GM19099 (cell line): ENCODE data around the gene C2orf68.

Source experiments
- POLR2A ChIP-seq: IDR thresholded peaks from 3 replicates; pipeline ENCODE4 v1.6.1; 2011; ENCODE audit warnings: low read depth; ENCODE audit not compliant: insufficient read length; ENCODE audit errors: extremely low read depth

C2orf68 gene

DNA sequence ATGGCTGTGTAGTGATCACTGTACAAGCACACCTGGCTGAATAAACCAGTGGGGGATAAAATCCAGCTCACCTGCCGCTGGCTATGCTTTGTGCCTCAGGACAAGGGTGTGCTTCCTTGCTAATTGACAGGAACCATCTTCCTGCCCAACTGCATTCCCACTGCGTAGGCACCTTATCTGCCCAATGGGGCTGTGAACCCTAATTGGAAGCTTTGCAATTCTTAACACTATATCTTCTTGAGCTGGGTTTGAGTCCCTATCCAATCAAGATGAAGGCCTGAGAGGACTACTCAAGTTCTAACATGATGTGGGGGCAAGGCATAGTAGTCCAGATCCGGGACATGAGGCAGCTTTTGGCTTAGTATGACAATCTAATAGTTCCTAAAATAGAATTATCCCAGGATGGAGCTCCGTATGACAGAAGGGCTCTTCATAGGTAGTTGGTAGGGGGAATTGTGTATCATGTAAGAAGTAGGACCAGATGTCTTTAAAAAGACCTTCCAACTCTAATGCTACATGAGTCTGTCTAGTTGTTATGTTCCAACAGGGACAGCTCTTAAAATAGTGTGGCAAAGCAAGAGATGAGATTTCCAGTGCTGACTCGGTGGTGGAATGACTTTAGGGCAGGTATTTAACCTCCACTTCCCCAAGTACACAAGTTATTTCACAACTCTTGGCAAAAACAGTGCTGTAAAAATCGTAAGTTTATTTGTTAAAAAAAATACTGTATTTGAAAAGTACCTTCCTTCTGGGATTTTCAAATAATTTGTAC, 7.1 kb downstream of the C2orf68 start:
- no peak for TF ChIP-seq POLR2A

DNA sequence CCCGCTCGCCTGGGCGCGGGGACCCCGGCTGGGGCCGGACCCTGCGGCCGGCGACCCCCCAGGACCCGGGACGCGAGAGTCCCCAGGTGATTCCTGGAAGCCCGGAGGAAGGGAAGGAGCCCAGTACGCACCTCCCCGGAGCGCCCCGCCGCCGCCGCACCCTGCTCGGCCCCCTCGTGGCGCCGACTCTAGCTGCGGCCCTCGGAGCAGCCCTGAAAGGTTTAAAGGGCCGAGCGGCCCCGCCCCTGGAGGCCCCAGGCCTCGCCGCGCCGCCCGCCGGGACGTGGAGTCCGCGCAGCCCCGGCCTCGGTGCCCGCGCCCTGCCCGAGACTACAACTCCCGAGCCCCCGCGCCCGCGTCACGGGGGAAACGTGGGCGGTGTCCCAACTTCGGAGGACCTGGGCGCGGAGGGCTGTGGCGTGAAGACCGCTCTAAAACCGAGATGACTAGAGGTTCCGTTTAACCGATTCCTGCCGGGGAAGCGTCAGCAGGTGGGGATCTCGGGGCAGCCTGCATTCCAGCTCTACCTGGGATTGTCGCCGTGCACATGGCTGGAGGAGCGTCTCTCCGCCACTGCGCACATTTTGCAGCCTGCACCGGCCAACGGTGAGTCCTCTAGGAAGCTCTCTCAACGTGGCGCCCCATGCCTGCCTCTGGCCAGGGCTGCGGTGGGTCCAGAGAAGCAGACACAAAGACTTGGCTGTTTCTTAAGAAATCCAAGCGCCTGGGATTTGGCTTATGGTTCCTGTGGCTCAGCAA, 9.2 kb downstream of the C2orf68 start, which contains the start of gene TMEM150A:
TSS of gene TMEM150A (minus strand) at position 223 of the 759 bp plus-strand sequence. CDS start 750 bp downstream, outside the sequence.
- TF ChIP-seq POLR2A: peak; percentile 64

DNA sequence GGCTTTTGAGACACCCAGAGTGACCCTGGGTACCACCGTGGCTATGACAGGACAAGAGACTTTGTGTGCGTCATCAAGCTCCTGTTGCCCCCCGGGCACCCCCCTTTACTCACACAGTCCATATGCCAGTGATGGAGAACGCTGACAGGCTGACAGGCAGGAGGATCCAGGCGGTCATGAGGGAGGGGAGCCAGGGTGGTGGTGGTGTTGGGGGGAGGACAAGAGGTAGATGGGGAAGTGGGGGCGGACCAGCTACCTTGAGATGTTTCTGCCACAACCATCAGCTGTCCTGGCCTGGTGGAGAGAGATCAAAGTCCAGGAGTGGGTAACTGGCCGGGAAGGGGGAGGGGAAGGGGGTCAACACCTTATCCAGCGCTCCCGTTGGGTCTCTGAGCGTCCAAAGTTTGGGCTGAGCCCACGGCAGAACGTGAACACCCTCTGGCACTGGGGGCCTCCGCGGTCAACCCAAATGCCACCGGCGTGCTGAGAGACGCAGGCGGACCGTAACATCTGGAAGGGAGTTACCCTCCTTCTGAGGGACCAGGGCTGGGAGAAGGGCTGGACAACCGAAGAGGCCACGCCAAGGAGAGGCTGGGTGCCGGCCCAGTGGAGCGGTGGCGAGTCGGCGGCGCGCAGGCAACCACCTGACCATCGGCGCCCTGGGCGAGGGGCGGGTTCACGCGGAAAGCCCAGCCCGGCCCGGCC, 9.9 kb downstream of the C2orf68 start:
- no peak for TF ChIP-seq POLR2A

DNA sequence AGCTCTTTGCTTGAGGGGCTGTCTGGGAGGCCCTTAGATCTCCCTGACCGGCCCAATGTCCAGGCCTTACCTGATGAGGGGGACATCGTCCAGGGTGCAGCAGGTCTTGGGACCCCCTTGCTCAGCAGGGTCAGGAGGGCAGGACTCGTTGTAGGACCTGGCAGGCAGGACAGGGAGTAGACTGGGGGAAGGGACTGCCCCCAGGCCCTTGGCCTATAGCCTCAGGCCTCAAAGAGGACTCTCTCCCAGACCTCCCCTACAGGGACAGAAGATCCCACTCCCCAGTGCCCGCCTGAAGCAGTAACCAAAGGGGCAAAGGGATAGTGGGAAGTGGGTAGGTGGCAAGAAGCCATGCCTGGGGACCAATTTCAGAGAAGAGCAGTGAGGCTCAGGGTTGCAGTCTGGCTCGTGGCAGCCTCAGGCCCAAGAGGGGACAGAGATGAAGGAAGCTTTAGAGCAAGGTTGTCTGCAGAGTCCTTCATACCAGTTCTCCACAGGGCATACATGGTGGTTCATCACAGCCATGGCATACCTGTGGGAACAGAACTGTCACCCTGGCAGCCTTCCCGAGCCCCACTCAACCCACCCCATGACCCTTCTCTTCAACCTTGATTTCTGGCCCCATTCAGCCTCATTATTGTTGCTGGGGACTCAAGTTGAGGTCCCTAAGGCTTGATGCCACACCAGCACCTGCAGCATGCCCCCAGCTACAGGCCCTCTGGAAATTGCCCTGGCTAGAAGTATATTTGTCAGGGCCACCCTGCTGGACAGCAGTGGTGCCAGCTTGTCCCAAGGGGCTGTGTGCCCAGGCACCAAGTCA, 10.7 kb downstream of the C2orf68 start:
- no peak for TF ChIP-seq POLR2A

DNA sequence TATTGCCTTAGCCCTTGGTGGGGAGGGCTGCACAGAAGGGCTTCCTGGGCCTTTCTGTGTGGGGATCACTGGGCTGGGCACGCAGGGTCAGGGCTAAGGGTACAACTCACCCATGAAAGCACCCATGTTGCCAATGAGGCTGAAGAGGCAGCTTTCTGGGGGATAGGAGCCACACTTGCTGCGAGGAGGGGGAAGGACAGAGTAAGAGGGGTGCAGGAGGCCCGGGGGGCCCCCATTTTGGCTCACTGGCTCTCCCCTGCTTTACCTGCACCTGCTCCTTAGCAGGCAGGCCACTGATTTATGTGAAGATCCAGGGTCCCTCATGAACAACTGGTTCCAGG, 11.7 kb downstream of the C2orf68 start:
- no peak for TF ChIP-seq POLR2A

DNA sequence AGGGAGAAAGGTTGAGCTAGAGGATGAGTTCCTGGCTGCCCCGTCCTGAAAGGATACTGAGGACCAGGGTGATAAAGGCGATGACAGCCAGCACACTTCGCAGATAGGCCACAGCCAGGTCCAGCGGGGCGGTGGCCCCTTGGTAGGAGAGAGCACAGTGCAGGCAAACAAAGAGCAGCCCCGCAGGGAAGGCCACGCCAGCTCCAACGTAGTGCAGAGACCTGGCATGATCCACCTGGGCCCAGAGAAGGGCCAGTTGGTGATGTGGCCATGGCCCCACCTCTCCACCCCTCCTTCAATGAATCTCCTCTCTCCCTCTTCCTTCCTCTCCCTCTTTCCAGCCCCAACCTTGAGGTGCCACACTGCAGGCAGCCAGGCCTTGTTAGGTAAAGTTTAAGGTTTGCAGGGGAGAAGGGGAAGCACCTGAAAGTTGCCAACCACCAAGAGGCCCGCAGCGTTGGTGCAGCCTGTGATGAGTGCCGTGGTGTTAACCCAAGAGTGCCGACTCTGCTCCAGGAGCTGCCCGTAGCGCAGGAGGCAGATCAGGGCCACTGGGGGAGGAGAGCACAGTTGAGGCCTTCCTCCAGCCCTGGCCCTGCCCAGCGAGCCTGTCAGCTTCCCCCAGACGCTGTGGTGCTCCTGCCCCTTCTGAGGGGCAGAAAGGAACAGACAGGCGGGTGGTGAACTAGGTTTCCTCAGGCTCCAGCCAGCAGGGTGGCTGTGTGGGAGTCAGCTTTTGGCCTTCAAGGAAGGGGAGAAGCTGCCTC, 12.2 kb downstream of the C2orf68 start:
- TF ChIP-seq POLR2A: no peak

DNA sequence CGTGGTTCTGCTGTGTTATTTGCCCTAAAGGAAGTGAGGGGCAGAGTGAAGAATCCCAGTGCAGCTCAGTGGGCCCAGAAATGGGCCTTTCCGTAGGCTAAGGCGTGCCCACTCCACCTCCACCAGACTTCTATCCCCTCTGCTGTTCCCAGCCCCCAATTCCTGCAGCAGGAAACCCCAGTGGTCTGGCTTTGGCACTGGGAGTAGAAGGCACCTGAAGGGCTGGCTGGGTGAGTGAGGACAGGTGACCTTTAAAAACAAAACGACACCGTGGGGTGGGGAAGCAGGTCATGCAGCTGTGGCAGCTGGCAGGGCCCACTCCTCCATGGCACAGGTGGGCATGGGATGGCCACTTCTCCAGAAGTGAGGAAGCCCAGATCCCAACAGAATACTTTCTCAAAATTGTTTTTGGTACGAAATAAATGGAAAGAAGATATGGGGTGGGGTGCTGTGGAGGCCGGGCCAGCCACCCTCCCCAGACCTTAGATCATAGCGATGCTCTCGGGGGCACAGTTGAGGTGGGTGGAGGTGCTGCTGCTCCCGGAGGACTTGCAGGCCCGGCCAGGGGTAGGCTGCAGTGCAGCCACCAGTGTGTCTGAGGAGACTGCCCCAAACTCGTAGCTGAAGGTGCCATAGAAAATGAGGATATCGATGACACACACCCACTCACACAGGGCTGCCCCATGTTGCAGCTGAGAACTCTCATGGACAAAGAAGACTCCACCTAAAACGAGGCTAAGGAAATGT, 13.1 kb downstream of the C2orf68 start:
- TF ChIP-seq POLR2A: no peak

DNA sequence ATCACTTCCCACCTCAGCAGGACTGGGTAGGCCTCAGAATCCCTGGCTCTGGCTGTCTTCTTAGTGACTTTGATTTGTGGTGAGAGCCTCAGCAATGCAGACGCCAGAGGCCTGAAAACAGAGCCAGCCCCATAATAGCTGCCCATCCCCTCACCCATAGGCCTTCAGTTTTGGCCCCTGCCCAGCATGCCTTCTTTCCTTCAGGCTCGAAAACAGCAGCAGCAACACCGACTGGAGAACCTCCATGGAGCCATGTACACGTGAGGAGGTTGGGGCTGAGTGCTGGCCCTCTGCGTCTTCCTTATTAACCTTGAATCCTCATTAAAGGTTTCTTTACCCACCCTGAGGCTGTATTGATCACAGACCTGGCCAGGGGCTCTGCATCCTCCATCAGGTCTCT, 14.6 kb downstream of the C2orf68 start:
- no peak for TF ChIP-seq POLR2A

DNA sequence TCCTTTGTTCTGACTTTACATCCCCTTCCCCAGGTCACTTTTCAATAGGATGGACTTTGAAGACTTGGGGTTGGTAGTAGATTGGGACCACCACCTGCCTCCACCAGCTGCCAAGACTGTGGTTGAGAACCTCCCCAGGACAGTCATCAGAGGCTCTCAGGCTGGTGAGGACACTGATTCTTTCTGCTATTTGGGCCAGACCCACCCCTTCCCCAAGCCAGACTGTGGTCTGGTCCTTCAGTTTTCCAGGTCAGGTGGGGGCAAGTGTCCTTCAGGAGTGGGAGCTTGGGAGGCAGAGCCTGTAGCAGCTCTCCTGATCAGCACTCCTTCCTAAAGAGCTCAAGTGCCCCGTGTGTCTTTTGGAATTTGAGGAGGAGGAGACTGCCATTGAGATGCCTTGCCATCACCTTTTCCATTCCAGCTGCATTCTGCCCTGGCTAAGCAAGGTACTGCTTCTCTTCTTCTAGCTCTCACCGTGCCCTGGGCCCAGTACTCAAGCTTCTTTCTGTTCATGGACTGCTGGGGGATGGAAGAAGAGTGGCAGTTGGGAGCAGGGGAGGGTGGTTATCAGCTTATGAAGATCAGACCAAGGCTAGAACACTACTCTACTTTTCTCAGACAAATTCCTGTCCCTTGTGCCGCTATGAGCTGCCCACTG, 15.3 kb downstream of the C2orf68 start:
- TF ChIP-seq POLR2A: no peak

DNA sequence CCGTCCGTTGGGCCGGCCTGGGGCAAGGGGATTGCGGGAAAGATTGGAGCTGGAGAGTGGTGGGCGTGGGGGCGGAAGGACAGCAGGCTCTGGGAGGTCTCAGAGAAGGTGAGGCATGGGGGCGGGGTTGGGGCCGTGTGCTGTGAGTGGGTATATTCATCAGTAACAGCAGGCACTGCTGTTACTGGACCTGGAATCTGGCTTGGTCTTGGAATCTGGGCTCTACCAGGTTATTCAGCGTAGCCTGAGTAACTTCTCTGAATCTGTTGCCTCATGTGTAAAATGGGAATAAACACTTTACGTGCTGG, 15.9 kb downstream of the C2orf68 start:
- no peak for TF ChIP-seq POLR2A

DNA sequence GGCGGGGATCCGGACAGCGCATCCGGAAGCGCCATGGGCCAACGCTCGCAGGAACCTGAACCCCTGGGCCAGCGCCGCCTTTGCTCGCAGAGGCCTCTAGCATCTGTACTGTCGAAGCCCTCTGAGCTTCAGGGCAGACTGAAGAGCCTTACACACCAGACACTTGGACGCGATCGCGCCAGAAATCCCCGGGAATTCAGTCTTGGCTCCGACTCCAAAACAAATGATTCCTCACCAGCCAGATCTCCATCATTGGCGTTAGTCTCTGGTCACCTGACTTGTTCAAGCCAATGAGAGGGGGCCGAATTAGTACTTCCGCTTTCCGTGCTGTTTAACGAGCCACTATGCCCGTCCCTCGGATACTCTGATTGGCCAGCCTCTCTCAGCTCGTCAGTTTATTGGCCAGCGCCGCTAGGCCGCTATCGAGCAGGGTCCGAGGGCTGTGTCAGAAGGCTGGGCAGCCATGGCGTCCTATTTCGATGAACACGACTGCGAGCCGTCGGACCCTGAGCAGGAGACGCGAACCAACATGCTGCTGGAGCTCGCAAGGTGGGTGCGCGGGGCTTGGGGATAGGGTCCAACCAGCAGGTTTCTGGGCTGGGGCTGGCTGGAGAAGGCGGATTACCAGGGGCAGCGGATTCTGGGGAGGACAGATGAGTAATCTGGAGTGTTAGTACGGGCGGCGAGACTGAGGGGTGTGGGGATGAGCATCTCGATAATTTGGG, 16.4 kb downstream of the C2orf68 start, which contains the start of gene RNF181:
TSS of gene RNF181 (plus strand) at position 445 of the 725 bp plus-strand sequence. CDS start at position 464, 19 bp downstream.
- peak; percentile 86 for TF ChIP-seq POLR2A

DNA sequence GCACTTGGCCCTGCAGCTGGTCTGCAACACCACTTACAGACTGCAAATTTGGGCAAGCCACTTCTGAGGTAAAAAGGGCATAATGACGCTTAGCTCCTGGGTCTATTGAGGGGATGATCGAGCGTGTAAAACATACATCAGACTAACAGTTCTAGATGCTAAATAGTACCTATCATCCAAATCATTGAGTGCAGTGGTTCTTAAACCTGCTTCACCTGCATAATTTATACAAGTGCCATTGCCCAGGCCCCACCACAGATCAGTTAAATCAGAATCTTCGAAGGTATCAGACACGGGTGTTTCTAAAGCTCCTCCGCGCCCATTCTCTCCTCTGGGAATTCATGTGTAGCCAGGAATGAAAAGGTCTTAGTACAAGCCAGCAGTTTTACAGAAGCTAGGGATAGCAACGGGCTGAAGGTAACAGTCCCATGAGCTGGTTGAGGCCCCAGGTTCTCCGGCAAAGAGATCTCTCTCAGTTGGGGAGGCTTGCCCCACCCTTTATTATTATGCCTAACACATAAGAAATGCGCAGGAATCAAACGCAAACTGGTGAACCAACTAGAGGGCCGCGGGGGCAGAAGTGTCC, 17.1 kb downstream of the C2orf68 start:
- TF ChIP-seq POLR2A: peak; percentile 9
